HL-60/S4 treated with phorbol 12-myristate 13-acetate at 8.2 ng/mL for 4 days and 3 days (cell line): ENCODE results near the gene SHD.
"Not testable (repeated sequence)": the region's sequence is repeated elsewhere in the genome, so short reads cannot be mapped to it uniquely, and the experiment has no call there.

Experiments used
- in situ Hi-C: fragments of 300-500 bp; cut with MboI; formaldehyde crosslinking; loops from 2 replicates; pipeline ENCODE4 v1.15.0; 2022; ENCODE audit warnings: low sequenced_read_pairs

The SHD gene

DNA sequence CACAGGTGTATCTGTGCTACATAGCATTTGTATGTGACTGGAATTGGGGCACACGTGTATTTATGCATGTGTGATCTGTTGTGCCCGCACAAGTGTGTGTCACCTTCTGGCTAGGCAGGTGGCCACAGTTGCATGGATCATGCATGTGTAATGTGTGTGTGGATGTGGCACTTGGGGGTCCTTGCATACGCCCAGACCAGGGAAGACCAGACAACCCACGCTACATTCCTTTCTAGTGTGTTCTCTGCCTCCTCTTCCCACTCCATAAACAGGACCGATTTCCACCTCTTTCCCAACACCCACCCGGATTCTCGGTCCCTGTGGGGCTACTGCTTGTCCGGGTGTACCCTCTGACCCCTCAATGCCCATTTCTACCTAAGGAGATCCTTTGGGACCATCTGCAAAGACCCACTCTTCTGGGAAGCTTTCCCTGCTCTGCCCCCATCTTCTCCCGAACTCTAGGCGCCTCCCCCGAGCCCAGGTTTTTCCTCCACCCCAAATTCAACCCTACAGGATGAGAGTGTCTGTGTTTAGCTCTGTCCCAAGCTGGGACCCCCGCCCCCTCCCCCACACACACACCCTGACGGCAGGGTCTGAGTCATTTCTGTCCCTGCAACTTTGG, 47.3 kb downstream of the SHD start:
- in situ Hi-C loops, result no loop called here

DNA sequence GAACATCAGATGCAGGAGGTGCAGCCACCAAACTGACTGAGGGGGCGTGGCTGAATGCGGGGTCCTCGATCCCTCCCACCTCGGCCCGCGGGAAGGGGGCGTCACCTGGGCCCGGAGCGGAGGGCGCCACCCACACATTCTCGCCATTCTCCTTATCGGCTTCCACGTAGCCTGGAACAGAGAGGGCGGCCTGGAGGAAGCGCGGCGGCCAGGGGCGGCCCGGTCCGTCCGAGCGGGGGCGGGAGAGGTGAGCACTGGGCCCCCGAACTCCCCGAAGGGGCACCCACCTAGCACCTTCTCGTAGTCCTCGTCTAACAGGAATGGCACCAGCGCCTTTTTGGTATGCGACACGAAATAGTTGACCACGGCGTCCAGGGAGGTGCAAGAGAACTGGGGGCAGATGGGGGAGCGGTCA, 47.8 kb downstream of the SHD start:
- in situ Hi-C loops, result no loop called here

DNA sequence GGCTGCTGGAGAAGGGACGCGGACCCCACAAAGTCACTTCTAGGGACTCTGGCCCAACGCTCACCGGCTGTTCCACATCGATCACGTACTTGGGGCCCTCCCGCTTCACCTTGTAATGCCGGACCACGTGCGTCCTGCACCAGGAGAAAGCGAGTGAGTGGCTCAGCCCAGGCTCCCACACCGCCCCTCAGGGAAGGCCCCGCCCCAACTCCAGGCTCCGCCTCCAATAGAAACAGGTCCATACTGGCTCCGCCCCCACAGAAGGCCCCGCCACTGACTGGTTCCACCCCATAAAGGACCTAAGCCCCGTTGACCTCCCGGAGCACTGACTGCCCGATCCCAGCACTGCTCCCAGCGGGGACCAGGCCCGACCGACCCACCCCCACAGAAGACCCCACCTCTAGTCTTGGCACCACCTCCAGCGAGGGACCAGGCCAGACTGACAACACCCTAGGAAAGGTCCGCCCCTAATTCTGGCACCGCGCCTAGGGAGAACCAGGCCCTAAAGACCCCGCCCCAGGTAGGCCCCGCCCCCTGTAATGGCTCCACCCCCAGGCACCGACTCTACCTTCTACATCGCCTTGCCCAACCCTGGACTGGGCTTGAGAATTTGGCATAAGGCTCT, 48.3 kb downstream of the SHD start:
- in situ Hi-C loops, result no loop called here

DNA sequence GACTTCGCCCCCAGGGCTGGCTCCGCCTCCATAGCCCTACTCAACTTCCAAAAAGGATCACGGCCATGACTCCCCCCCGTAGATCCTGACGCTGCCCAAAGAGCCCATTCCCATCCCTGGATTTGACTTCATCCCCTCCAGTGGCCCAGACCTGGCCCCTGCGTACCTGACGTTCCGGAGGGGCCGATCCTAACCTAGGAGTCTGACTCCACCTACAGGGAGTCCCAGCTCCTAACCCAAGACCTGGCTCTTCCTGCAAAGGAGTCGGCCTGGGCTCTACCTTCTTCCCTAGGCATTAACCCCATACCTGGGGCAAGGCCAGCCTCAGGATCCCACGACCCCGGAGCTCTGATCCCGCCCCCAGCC, 48.8 kb downstream of the SHD start:
- in situ Hi-C loops, result no loop called here

DNA sequence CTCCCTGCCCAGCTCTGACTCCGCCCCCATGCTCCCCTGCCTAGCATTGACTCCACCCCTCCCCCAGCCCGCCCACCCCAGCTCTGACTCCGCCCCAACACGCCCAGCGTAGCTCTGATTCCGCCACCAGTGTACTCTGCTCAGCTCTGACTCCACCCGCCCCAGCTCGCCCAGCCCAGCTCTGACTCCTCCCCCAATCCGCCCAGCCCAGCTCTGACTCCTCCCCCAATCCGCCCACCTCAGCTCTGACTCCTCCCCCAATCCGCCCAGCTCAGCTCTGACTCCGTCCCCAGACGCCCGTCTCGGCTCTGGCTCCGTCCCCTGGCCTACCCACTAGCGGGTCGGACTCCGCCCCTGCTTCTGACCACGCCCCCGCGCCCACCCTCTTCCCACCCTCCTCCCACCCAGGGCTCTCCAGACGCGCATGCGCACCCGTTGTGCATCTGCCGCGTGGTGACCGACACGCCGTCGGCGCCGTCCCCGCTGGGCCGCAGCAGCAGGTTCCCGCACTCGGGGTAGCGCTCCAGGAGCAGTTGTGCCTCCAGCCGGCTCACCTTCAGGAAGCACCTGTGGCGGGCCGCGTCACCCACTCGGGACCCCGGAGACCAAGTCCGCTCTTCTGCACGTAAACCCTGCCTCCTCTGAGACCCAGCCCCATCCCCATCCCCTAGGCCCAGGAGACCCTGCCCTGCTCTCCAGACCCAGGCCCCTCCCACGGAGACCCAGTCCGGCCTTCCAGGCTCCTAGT, 49.4 kb downstream of the SHD start:
- in situ Hi-C loops, result no loop called here

DNA sequence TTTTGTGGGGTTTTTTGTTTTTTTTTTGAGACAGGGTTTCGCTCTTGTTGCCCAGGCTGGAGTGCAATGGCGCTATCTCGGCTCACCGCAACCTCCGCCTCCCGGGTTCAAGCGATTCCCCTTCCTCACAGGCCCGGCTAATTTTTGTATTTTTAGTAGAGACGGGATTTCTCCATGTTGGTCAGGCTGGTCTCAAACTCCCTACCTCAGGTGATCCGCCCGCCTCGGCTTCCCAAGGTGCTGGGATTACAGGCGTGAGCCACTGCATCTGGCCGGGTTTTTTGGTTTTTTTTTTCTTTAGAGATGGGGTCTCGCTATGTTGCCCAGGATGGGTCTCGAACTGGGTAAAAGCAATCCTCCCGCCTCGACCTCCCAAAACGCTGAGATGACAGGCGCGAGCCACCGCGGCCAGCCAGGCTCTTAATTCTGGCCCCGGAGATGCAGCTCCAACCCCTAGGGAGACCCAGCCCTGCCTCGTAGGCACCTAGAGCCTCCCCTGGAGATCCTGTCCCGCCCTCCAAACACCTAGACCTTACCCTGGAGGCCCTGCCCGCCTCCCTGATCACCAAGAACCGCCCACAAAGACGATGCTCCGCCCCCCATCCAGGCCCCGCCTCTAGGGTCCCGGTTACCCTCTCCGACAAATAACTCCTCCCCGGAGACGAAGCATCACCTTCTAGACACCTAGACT, 50.1 kb downstream of the SHD start:
- in situ Hi-C loops, result not testable (repeated sequence)

DNA sequence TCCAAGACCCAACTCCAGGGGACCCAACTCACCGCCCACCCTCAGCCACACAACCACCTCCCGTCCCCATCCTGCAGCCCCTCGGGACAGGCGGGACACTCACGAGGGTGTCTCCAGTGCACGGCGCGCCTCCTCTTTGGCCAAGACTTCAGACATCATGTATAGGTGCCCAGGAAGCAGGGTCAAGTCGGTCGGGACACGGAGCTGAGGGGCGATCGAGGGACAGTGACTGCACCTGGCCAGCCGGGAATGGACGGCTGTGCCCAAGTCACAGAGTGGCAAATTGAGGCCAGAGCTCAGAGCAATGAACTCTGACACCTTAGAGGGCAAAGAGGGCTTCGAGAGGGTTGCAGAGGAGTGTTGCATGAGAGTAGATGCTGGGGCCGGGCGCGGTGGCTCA, 50.8 kb downstream of the SHD start:
- in situ Hi-C loops, result no loop called here

DNA sequence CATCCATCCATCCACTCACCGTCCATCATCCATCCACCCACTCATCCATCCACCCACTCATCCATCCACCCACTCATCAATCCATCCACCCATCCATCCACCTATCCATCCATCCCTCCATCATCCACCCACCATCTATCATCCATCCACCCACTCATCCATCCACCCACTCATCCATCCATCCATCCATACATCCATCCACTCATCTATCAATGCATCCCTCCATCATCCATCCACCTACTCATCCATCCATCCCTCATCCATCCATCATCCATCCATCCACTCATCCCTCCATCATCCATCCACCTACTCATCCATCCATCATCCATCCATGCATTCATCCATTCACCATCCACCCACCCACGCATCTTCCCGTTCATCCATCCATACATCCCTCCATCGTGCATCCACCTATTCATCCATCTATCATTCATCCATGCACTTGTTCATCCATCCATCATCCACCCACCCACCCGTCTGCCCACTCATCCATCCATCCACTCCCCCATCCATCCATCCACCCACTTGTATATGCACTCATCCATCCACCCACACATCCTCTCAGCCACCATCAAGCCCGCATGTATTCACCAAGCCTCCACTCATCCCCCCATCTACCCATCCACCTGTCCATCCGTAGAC, 56.0 kb downstream of the SHD start:
- in situ Hi-C loops, result no loop called here

DNA sequence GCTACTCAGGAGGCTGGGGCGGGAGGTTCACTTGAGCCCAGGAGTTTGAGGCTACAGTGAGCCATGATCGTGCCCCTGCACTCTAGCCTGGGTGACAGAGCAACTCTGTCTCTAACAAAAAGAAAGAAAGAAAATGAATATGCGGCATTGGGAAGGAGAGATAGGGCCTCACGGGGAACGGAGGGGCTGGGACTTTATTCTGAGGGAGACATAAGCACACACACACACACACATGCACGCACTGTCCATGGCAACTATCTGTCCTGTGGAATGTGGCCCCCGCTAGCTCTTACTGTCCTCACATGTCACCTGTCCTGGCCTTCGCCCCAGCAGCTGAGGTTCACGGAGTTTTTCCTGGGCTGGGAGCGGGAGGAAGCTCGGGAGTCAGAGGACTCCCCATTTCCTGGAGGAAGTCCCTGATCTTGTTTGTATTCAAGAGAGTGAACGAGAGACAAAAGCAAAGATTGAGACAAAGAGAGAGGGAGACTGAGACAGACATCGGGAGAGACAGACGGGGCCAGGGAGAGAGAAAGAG, 58.9 kb downstream of the SHD start:
- in situ Hi-C loops, result no loop called here

DNA sequence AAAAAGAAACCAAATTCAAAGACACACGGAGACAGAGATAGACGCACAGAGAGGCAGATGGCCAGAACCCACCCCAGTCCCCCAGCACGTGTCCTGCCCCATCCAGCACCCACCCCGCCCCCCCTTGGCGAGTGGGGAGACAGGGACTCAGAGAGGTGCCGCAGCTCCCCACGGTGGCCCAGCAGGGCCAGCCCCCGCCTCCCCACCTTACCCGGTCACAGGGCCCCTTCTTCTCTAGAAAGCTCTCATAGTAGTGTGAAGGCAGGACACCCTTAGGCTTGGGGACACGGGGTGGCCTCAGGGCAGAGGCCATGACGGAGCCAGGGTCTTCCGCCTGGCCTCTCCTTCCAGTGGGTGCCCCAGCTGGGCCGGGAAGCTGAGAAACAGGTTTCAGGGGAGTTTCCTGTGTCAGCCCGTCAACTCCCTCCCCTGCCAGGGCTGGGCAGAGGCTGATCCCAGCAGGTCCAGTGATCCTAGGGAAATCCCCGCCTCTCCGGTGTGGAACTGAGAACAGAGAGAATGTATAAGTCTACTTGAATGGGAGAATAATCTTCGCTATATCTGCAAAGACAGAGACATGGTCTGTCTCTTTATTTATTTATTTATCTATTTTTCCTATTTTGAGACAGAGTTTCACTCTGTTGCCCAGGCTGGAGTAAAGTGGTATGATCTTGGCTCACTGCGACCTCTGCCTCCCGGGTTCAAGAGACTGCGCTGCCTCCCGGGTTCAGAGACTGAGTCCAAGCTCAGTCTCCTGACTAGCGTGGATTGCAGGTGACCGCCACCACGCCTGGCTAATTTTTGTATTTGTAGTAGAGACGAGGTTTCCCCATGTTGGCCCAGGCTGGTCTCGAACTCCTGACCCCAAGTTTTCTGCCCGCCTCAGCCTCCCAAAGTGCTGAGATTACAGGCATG, 59.6 kb downstream of the SHD start, which contains the start of gene STAP2:
STAP2 (minus strand) TSS at position 387 of the 915 bp plus-strand sequence; CDS start at position 313, 74 bp downstream.
- in situ Hi-C loops, result no loop called here
